Activated CD4-positive, alpha-beta T cell treated with anti-CD3 and anti-CD28 coated beads, Interleukin-2, Interleukin-6, amounts not matched to agents 100 ng/mL and 50 ng/mL, durations not matched to agents 16 hours and 8 hours (primary cell): Measurements from ENCODE around the gene TMEM132D.
"Not testable (repeated sequence)": the region's sequence is repeated elsewhere in the genome, so short reads cannot be mapped to it uniquely, and the experiment has no call there.

Source experiments
- DNase-seq: peaks from one replicate; pipeline ENCODE4 v3.0.0-alpha.2; 2020

TMEM132D gene

GRCh38 chr12:129570796-129571400 lies 332.9 kb downstream of the TMEM132D start:
- no peak for DNase-seq

GRCh38 chr12:129566800-129567199 lies 337.0 kb downstream of the TMEM132D start:
- no peak for DNase-seq

GRCh38 chr12:129564768-129565167 lies 339.1 kb downstream of the TMEM132D start:
- DNase-seq = peak; percentile 46

GRCh38 chr12:129563266-129563665 lies 340.6 kb downstream of the TMEM132D start:
- DNase-seq = no peak

- DNase-seq = no peak
Observed at GRCh38 chr12:129561304-129561703, 342.5 kb downstream of the TMEM132D start.

- DNase-seq = no peak
Observed at GRCh38 chr12:129559776-129560175, 344.0 kb downstream of the TMEM132D start.

GRCh38 chr12:129558036-129558435 lies 345.8 kb downstream of the TMEM132D start:
- no peak for DNase-seq

- no peak for DNase-seq
Observed at GRCh38 chr12:129556082-129556481, 347.7 kb downstream of the TMEM132D start.

GRCh38 chr12:129552996-129553750 lies 350.7 kb downstream of the TMEM132D start:
- DNase-seq = no peak

- no peak for DNase-seq
Observed at GRCh38 chr12:129551441-129551840, 352.4 kb downstream of the TMEM132D start.

- no peak for DNase-seq
Observed at GRCh38 chr12:129550353-129550752, 353.5 kb downstream of the TMEM132D start.

- DNase-seq = no peak
Observed at GRCh38 chr12:129549656-129550055, 354.2 kb downstream of the TMEM132D start.

- DNase-seq = not testable (repeated sequence)
Observed at GRCh38 chr12:129549020-129549419, 354.8 kb downstream of the TMEM132D start.

- DNase-seq = no peak
Observed at GRCh38 chr12:129544716-129545115, 359.1 kb downstream of the TMEM132D start.

- DNase-seq = no peak
Observed at GRCh38 chr12:129540954-129541353, 362.9 kb downstream of the TMEM132D start.

GRCh38 chr12:129540249-129540648 lies 363.6 kb downstream of the TMEM132D start:
- DNase-seq = no peak

- DNase-seq = not testable (repeated sequence)
Observed at GRCh38 chr12:129538724-129539335, 365.0 kb downstream of the TMEM132D start.

- no peak for DNase-seq
Observed at GRCh38 chr12:129538137-129538536, 365.7 kb downstream of the TMEM132D start.

GRCh38 chr12:129534966-129535750 lies 368.7 kb downstream of the TMEM132D start:
- no peak for DNase-seq

GRCh38 chr12:129532707-129533499 lies 370.9 kb downstream of the TMEM132D start:
- no peak for DNase-seq

GRCh38 chr12:129532082-129532481 lies 371.7 kb downstream of the TMEM132D start:
- no peak for DNase-seq

- DNase-seq = no peak
Observed at GRCh38 chr12:129530984-129531383, 372.8 kb downstream of the TMEM132D start.
